GM23248 (cell line): ENCODE results near the gene PDZD7. TPM values are rescaled to one million over a fixed set of nuclear protein-coding genes. Genes with fewer than 3 reads are reported as not detected.

Source experiments
- DNase-seq: peaks from one replicate; pipeline ENCODE4 v3.0.0-alpha.2; 2015
- H2AFZ ChIP-seq: fragments of 200-600 bp; sonication (generic); 2 replicates; pipeline ENCODE4 v1.6.1; 2016; ENCODE audit warnings: antibody characterized with exemption
- H3F3A ChIP-seq: fragments of 200-600 bp; sonication (generic); 2 replicates; pipeline ENCODE4 v1.6.1; 2016; ENCODE audit warnings: mild to moderate bottlenecking, antibody characterized with exemption, mixed run types; ENCODE audit not compliant: insufficient read depth
- H3K27ac ChIP-seq: fragments of 200-600 bp; sonication (generic); 2 replicates; pipeline ENCODE4 v1.5.1; 2016; ENCODE audit warnings: mild to moderate bottlenecking
- H3K27me3 ChIP-seq: fragments of 200-600 bp; sonication (generic); replicated peaks from 2 replicates; pipeline ENCODE4 v1.6.1; 2016; ENCODE audit warnings: mild to moderate bottlenecking; ENCODE audit not compliant: insufficient read depth
- H3K36me3 ChIP-seq: fragments of 200-600 bp; sonication (generic); 2 replicates; pipeline ENCODE4 v1.6.1; 2016; ENCODE audit warnings: low read depth, mild to moderate bottlenecking
- H3K4me1 ChIP-seq: fragments of 200-600 bp; sonication (generic); 2 replicates; pipeline ENCODE4 v1.6.1; 2016; ENCODE audit warnings: mild to moderate bottlenecking; ENCODE audit not compliant: insufficient read depth
- H3K4me2 ChIP-seq: fragments of 200-600 bp; sonication (generic); one replicate; pipeline ENCODE4 v1.6.1; 2016; ENCODE audit warnings: mild to moderate bottlenecking; ENCODE audit not compliant: unreplicated experiment
- H3K4me3 ChIP-seq: fragments of 200-600 bp; sonication (generic); 2 replicates; pipeline ENCODE4 v1.5.1; 2016; ENCODE audit warnings: mild to moderate bottlenecking
- H3K79me2 ChIP-seq: fragments of 200-600 bp; sonication (generic); 2 replicates; pipeline ENCODE4 v1.6.1; 2016; ENCODE audit warnings: mild to moderate bottlenecking; ENCODE audit not compliant: insufficient read depth
- H3K9ac ChIP-seq: fragments of 200-600 bp; sonication (generic); 2 replicates; pipeline ENCODE4 v1.6.1; 2016; ENCODE audit warnings: mild to moderate bottlenecking
- H3K9me2 ChIP-seq: fragments of 200-600 bp; sonication (generic); 2 replicates; pipeline ENCODE4 v1.6.1; 2016; ENCODE audit warnings: mixed run types, mild to moderate bottlenecking, moderate library complexity; ENCODE audit not compliant: insufficient read depth
- H3K9me3 ChIP-seq: fragments of 200-600 bp; sonication (generic); one replicate; pipeline ENCODE4 v1.6.1; 2017; ENCODE audit warnings: low read depth
- H4K20me1 ChIP-seq: fragments of 200-600 bp; sonication (generic); 2 replicates; pipeline ENCODE4 v1.6.0; 2016; ENCODE audit not compliant: insufficient read depth
- EZH2 ChIP-seq: fragments of 200-600 bp; sonication (generic); IDR thresholded peaks from 2 replicates; pipeline ENCODE4 v1.6.1; 2018; ENCODE audit warnings: antibody characterized with exemption, mild to moderate bottlenecking; ENCODE audit not compliant: insufficient read depth, poor library complexity, severe bottlenecking
- EZH2phosphoT487 ChIP-seq: fragments of 200-600 bp; sonication (generic); IDR thresholded peaks from 2 replicates; pipeline ENCODE4 v1.6.1; 2018; ENCODE audit warnings: antibody characterized with exemption, moderate library complexity, mild to moderate bottlenecking, low read depth; ENCODE audit not compliant: insufficient read depth
- WGBS, 2 experiments: methylation state at CpG; one replicate each; pipeline ENCODE4 v1.1.6; 2015 to 2017; ENCODE audit warnings: low lambda C conversion rate in 2 of 2, low coverage in 1 of 2; ENCODE audit errors: missing lambda C conversion rate in 2 of 2; 5-methylcytosine and 5-hydroxymethylcytosine counted together
- in situ Hi-C: fragments of 300-500 bp; cut with MboI; formaldehyde crosslinking; loops from 2 replicates; pipeline ENCODE4 v1.15.0; 2020
- polyA plus RNA-seq: library from polyadenylated mRNA; unstranded; fragments of >200 nt; fragmentation: Nextera tagmentation; extraction: Ambion mirVana; gene quantifications from 2 replicates; pipeline ENCODE4 v1.2.1, GENCODE V29; 2016
- total RNA-seq: library from RNA; depleted of rRNA; stranded (reverse); fragments of >200 nt; shearing (Covaris generic); gene quantifications from 2 replicates; pipeline ENCODE4 v1.2.3, GENCODE V29; 2014

PDZD7 gene
- total and polyA plus RNA-seq, 2 experiments from 2014 or later = 0.54 to 1.1 TPM

GRCh38 chr10:100996678-100997359, 34.1 kb downstream of the PDZD7 start:
- Histone ChIP-seq H4K20me1 (no peaks in the 10 kb centered on the region), H2AFZ (peak overlapping the region; percentile 81), H3K36me3 (no peaks in the 10 kb centered on the region), H3K4me2 (peak overlapping the region; percentile 86), H3F3A (peaks cover 29% of the 10 kb centered on the region), H3K27me3 (no peaks in the 10 kb centered on the region), H3K27ac (peak overlapping the region; percentile 91), H3K9ac (peak overlapping the region; percentile 100), H3K4me1 (peaks cover 18% of the 10 kb centered on the region), H3K79me2 (peaks cover 21% of the 10 kb centered on the region), H3K9me3 (no peaks in the 10 kb centered on the region), H3K4me3 (peak overlapping the region; percentile 98), H3K9me2 (no peaks in the 10 kb centered on the region)
- no peak for TF ChIP-seq EZH2
- no peak for TF ChIP-seq EZH2phosphoT487
- 6 to 11% methylated on average over 35 to 46 of the region's 46 CpGs for WGBS, 2 experiments
- in situ Hi-C loops = no loop called here
- DNase-seq = peak; percentile 53

GRCh38 chr10:100995181-100995580, 35.7 kb downstream of the PDZD7 start:
- peaks cover 18% of the 10 kb centered on the region; the same call in 1 of the 2 replicates for H3F3A ChIP-seq
- in situ Hi-C loops = no loop called here
- no peak overlapping the region for H3K4me3 ChIP-seq
- H3K4me1 ChIP-seq = peaks cover 10% of the 10 kb centered on the region
- H2AFZ ChIP-seq = no peak overlapping the region
- no peaks in the 10 kb centered on the region for H3K9me3 ChIP-seq
- no peak for DNase-seq
- no peak overlapping the region for H3K27ac ChIP-seq
- no peaks in the 10 kb centered on the region for H3K9me2 ChIP-seq
- peaks cover 13% of the 10 kb centered on the region; the same call in 1 of the 2 replicates for H3K36me3 ChIP-seq
- no peak for TF ChIP-seq EZH2
- no peak for TF ChIP-seq EZH2phosphoT487
- H3K9ac ChIP-seq = no peak overlapping the region
- H4K20me1 ChIP-seq = no peaks in the 10 kb centered on the region
- no peaks in the 10 kb centered on the region for H3K27me3 ChIP-seq
- no peak overlapping the region for H3K4me2 ChIP-seq
- peaks cover 14% of the 10 kb centered on the region for H3K79me2 ChIP-seq
- WGBS, 2 experiments = 64 to 69% methylated on average over 6 of the region's 6 CpGs

- Histone ChIP-seq H3K9me3 (no peaks in the 10 kb centered on the region), H3K4me3 (no peak overlapping the region), H3F3A (peaks cover 15% of the 10 kb centered on the region; the same call in 1 of the 2 replicates), H3K9ac (no peak overlapping the region), H3K36me3 (peaks cover 15% of the 10 kb centered on the region; the same call in 1 of the 2 replicates), H3K4me2 (no peak overlapping the region), H3K27me3 (no peaks in the 10 kb centered on the region), H3K9me2 (no peaks in the 10 kb centered on the region), H3K4me1 (peaks cover 10% of the 10 kb centered on the region), H2AFZ (no peak overlapping the region), H4K20me1 (no peaks in the 10 kb centered on the region), H3K79me2 (peaks cover 20% of the 10 kb centered on the region), H3K27ac (no peak overlapping the region)
- TF ChIP-seq EZH2phosphoT487 (no peak), EZH2 (no peak)
- 51 to 53% methylated on average over 10 of the region's 10 CpGs for WGBS, 2 experiments
- in situ Hi-C loops = no loop called here
- peak; percentile 62 for DNase-seq
Measured at GRCh38 chr10:100993986-100994708, 36.8 kb downstream of the PDZD7 start.

GRCh38 chr10:100989088-100989487, 41.8 kb downstream of the PDZD7 start:
- Histone ChIP-seq H3K9ac (no peak overlapping the region), H3K9me3 (no peaks in the 10 kb centered on the region), H3K4me3 (no peak overlapping the region), H3K4me2 (no peak overlapping the region), H3K27me3 (no peaks in the 10 kb centered on the region), H3K36me3 (peaks cover 15% of the 10 kb centered on the region; the same call in 1 of the 2 replicates), H2AFZ (no peak overlapping the region), H3K4me1 (peaks cover 15% of the 10 kb centered on the region; the same call in 1 of the 2 replicates), H3K79me2 (peaks cover 60% of the 10 kb centered on the region), H3K9me2 (no peaks in the 10 kb centered on the region), H4K20me1 (no peaks in the 10 kb centered on the region), H3F3A (0 out of 2 replicates have a peak, but pooled peaks cover 6% of the 10 kb centered on the region), H3K27ac (no peak overlapping the region)
- in situ Hi-C loops = no loop called here
- WGBS, 2 experiments = 92 to 93% methylated on average over 21 of the region's 21 CpGs
- no peak for DNase-seq
- TF ChIP-seq EZH2 (no peak), EZH2phosphoT487 (no peak)
